Fibroblast of lung (primary cell): ENCODE results near the gene RRAGD. TPM values are rescaled to one million over a fixed set of nuclear protein-coding genes. Genes with fewer than 3 reads are reported as not detected.

Source experiments
- DNase-seq, 2 donors: peaks; one replicate each; pipeline versions ENCODE4 v3.0.0 to v3.0.0-alpha.2; 2010; ENCODE audit warnings: low read depth in 2 of 2
- H2AFZ ChIP-seq: 2 replicates; pipeline ENCODE4 v1.5.1; 2012; ENCODE audit warnings: low read length, control low read depth, inconsistent platforms
- H3K27ac ChIP-seq: 2 replicates; pipeline ENCODE4 v1.5.1; 2011; ENCODE audit warnings: low read length, control low read depth; ENCODE audit not compliant: insufficient read depth
- H3K27me3 ChIP-seq: 2 replicates; pipeline ENCODE4 v1.5.1; 2011; ENCODE audit warnings: mild to moderate bottlenecking, low read length; ENCODE audit not compliant: control insufficient read depth, insufficient read depth
- H3K36me3 ChIP-seq: 2 replicates; pipeline ENCODE4 v1.5.1; 2011; ENCODE audit warnings: low read length; ENCODE audit not compliant: control insufficient read depth, insufficient read depth
- H3K4me1 ChIP-seq: 2 replicates; pipeline ENCODE4 v1.5.1; 2011; ENCODE audit warnings: low read length; ENCODE audit not compliant: control insufficient read depth, insufficient read depth; ENCODE audit errors: extremely low read depth
- H3K4me2 ChIP-seq: 2 replicates; pipeline ENCODE4 v1.5.1; 2011; ENCODE audit warnings: low read length, control low read depth; ENCODE audit not compliant: insufficient read depth; ENCODE audit errors: extremely low read depth
- H3K4me3 ChIP-seq, 4 experiments: fragments of 200-600 bp in 1 of 4; sonication (generic) in 1 of 4; replicated peaks in 1 of 4; 2 replicates each; pipeline ENCODE4 v1.5.1; 2011 to 2016; ENCODE audit warnings: low read length in 4 of 4, low read depth in 3 of 4, mild to moderate bottlenecking in 3 of 4, control low read depth in 2 of 4, inconsistent platforms in 1 of 4, mixed read lengths in 1 of 4; ENCODE audit not compliant: insufficient read depth in 1 of 4; ENCODE audit errors: control extremely low read depth in 1 of 4
- H3K79me2 ChIP-seq: 2 replicates; pipeline ENCODE4 v1.5.1; 2012; ENCODE audit warnings: mild to moderate bottlenecking, low read length, inconsistent platforms; ENCODE audit not compliant: control insufficient read depth, insufficient read depth
- H3K9ac ChIP-seq: 2 replicates; pipeline ENCODE4 v1.5.1; 2011; ENCODE audit warnings: mild to moderate bottlenecking, low read length, control low read depth; ENCODE audit not compliant: insufficient read depth
- H3K9me3 ChIP-seq: 2 replicates; pipeline ENCODE4 v1.5.1; 2012; ENCODE audit warnings: low read depth, low read length; ENCODE audit not compliant: control insufficient read depth, insufficient read depth
- H4K20me1 ChIP-seq: 2 replicates; pipeline ENCODE4 v1.5.1; 2011; ENCODE audit warnings: low read length; ENCODE audit not compliant: control insufficient read depth, insufficient read depth; ENCODE audit errors: extremely low read depth
- EZH2 ChIP-seq: IDR thresholded peaks from 2 replicates; pipeline ENCODE4 v1.5.1; 2012; ENCODE audit warnings: low read length, control low read depth, mild to moderate bottlenecking; ENCODE audit errors: missing control alignments
- polyA plus RNA-seq, 2 donors: library from polyadenylated mRNA; depleted of rRNA in 1 of 2; stranded (reverse) in 1 of 2; unstranded in 1 of 2; fragments of >200 nt; gene quantifications; 2 replicates each; pipeline ENCODE4 v1.2.1, GENCODE V29; 2011 to 2012; ENCODE audit warnings: missing spikeins in 1 of 2
- total RNA-seq: library from RNA; depleted of rRNA; stranded (reverse); fragments of >200 nt; gene quantifications from 2 replicates; pipeline ENCODE4 v1.2.1, GENCODE V29; 2014
- TF ChIP-seq, protein P1 (sequence below), 2 donors: IDR thresholded peaks in 1 of 2; conservative IDR thresholded peaks in 1 of 2; 1 replicate in 1 of 2; 2 replicates in 1 of 2; pipeline ENCODE4 v1.5.1; 2011 to 2012; ENCODE audit warnings: low read length in 2 of 2, control low read depth in 1 of 2, inconsistent platforms in 1 of 2, low read depth in 1 of 2, mild to moderate bottlenecking in 1 of 2

Gene RRAGD
- total and polyA plus RNA-seq, 2 donors (not counting 1 experiment from before 2014, with no cell fraction given), result 0.07 to 1.8 TPM

DNA sequence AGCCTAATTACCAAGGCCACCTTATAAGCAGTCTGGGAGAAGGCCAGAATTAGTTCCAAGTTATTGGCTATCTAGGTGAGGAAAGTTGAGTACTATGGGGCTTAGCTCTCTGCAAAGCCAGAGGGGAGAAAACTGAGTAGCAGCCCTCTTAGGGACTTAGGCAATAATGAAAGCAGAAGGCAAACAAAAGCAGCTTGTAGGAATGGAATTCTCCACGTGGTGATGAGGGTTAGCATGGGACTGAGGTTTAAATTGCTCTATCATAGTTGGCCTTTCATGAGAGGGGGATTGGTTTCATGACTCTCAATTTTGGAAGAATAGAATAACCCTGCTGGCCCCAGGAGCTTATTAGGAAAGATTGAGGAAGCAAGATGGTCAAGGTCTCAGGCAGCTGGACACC lies 52.5 kb downstream of the RRAGD start:
- DNase-seq, result no peak
- no peak for TF ChIP-seq EZH2
- TF ChIP-seq, protein P1, sequence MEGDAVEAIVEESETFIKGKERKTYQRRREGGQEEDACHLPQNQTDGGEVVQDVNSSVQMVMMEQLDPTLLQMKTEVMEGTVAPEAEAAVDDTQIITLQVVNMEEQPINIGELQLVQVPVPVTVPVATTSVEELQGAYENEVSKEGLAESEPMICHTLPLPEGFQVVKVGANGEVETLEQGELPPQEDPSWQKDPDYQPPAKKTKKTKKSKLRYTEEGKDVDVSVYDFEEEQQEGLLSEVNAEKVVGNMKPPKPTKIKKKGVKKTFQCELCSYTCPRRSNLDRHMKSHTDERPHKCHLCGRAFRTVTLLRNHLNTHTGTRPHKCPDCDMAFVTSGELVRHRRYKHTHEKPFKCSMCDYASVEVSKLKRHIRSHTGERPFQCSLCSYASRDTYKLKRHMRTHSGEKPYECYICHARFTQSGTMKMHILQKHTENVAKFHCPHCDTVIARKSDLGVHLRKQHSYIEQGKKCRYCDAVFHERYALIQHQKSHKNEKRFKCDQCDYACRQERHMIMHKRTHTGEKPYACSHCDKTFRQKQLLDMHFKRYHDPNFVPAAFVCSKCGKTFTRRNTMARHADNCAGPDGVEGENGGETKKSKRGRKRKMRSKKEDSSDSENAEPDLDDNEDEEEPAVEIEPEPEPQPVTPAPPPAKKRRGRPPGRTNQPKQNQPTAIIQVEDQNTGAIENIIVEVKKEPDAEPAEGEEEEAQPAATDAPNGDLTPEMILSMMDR (conservative IDR thresholded peaks at IDR 0.05 in 1 of 2, IDR thresholded peaks at IDR 0.05 in 1 of 2; ENCODE audit: low read depth in 1 of 2, low read length in 2 of 2), result no peak
- Histone ChIP-seq H3K79me2 (no peaks in the 10 kb centered on the region), H2AFZ (no peak overlapping the region), H3K4me2 (no peak overlapping the region), H4K20me1 (no peaks in the 10 kb centered on the region), H3K9ac (no peak overlapping the region), H3K4me1 (no peaks in the 10 kb centered on the region), H3K4me3 (no peak overlapping the region), H3K9me3 (no peaks in the 10 kb centered on the region), H3K36me3 (no peaks in the 10 kb centered on the region), H3K27ac (no peak overlapping the region), H3K27me3 (no peaks in the 10 kb centered on the region)

DNA sequence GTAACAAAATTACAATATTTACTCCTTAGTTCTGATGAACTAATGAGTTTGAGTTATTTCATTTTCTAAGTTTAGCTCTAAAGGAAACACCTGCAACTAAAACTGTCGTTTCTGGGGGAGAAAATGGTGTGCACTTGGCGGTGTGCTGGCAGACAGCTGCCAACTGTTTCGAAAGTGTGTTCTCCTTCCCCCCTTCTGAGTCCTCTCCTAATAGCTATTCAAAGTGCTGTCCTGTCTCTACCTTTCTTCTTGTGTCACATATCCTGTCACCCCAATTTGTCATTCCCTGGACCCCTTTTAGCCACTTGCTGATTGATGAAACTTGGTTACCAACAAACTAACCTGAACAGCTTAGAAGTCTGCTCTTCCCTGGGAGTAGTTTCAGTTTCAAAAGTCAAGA lies 54.7 kb downstream of the RRAGD start:
- Histone ChIP-seq H3K4me3 (no peak overlapping the region), H3K9ac (no peak overlapping the region), H3K36me3 (no peaks in the 10 kb centered on the region), H3K4me2 (peak overlapping the region; percentile 41), H3K4me1 (no peaks in the 10 kb centered on the region), H3K27me3 (no peaks in the 10 kb centered on the region), H3K27ac (no peak overlapping the region), H2AFZ (no peak overlapping the region), H3K79me2 (peaks cover 1% of the 10 kb centered on the region), H3K9me3 (no peaks in the 10 kb centered on the region), H4K20me1 (no peaks in the 10 kb centered on the region)
- TF ChIP-seq, protein P1 (conservative IDR thresholded peaks at IDR 0.05 in 1 of 2, IDR thresholded peaks at IDR 0.05 in 1 of 2; ENCODE audit: low read depth in 1 of 2, low read length in 2 of 2), result no peak
- no peak for TF ChIP-seq EZH2
- DNase-seq, result no peak

DNA sequence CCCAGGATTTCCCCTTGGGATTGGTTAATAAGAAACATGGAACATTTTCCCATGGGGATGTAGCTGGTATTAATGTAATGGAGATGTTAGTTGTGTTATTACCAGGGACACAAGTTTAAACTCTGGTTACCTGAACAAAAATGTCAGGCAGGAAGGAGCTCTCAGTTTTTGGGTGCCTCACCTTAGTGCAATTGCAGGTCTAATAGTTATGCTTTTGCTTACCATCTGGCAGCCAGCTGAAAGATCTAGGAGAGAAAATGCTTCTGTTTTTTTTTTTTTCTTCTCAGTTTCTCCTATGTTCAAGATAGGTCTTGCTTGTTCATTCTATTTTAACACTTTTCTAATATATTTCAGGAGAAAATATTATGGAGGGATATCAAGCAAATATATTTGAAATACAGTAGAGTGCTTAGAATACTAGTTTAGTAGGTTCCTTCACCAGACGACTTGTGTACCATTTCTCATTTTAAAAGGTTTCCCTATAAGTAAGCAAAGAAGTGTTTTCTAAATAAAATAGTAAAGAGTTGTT lies 55.4 kb downstream of the RRAGD start:
- no peak overlapping the region for H3K4me3 ChIP-seq
- H3K9ac ChIP-seq, result no peak overlapping the region
- H3K4me2 ChIP-seq, result no peak overlapping the region
- peaks cover 8% of the 10 kb centered on the region for H3K79me2 ChIP-seq
- no peaks in the 10 kb centered on the region for H3K4me1 ChIP-seq
- DNase-seq, result no peak
- no peaks in the 10 kb centered on the region for H3K27me3 ChIP-seq
- H3K9me3 ChIP-seq, result no peaks in the 10 kb centered on the region
- H3K27ac ChIP-seq, result no peak overlapping the region
- TF ChIP-seq, protein P1 (conservative IDR thresholded peaks at IDR 0.05 in 1 of 2, IDR thresholded peaks at IDR 0.05 in 1 of 2; ENCODE audit: low read depth in 1 of 2, low read length in 2 of 2), result no peak
- no peak for TF ChIP-seq EZH2
- no peak overlapping the region for H2AFZ ChIP-seq
- H3K36me3 ChIP-seq, result no peaks in the 10 kb centered on the region
- H4K20me1 ChIP-seq, result no peaks in the 10 kb centered on the region
